Measurements from ENCODE around the gene OSBPL5.

GRCh38 chr11:3133261-3134217, 31.6 kb downstream of the OSBPL5 start:
- TF ChIP-seq CTCF (IDR thresholded peaks at IDR 0.05) (no peak), POLR2A (IDR thresholded peaks at IDR 0.05) (no peak), POLR2AphosphoS5 (IDR thresholded peaks at IDR 0.05; ENCODE audit: insufficient read depth in 1 of 2, low read depth in 1 of 2) (no peak)
